SK-MEL-5 (cell line): ENCODE measurements around the gene PMEPA1. TPM values are rescaled to one million over a fixed set of nuclear protein-coding genes. Genes with fewer than 3 reads are reported as not detected.

Source experiments
- DNase-seq: peaks from one replicate; pipeline ENCODE4 v3.0.0-alpha.2; 2016; ENCODE audit warnings: low read depth, low spot score
- in situ Hi-C: cut with HindIII; loops from 2 replicates; pipeline ENCODE4 v1.10.0; 2016; ENCODE audit warnings: low sequenced_read_pairs, high pct_unique_total_duplicates, low pct_unique_long_range_greater_than_20kb
- total RNA-seq: library from RNA; depleted of rRNA; stranded (reverse); fragments of >200 nt; shearing (Covaris generic); gene quantifications from 2 replicates; pipeline ENCODE4 v1.2.3, GENCODE V29; 2014

Gene PMEPA1
- total RNA-seq, 1 experiment from 2014 or later, result 5.7 TPM

GRCh38 chr20:57660922-57661745 lies 48.7 kb downstream of the PMEPA1 start:
- in situ Hi-C loops, result no loop called here
- DNase-seq, result no peak

- in situ Hi-C loops, result no loop called here
- DNase-seq, result no peak
Measured at GRCh38 chr20:57660181-57660921, 49.5 kb downstream of the PMEPA1 start.

GRCh38 chr20:57659517-57660180 lies 50.2 kb downstream of the PMEPA1 start:
- no peak for DNase-seq
- in situ Hi-C loops, result no loop called here

- in situ Hi-C loops, result no loop called here
- DNase-seq, result no peak
Measured at GRCh38 chr20:57658833-57659516, 50.8 kb downstream of the PMEPA1 start.

GRCh38 chr20:57658447-57658832 lies 51.4 kb downstream of the PMEPA1 start:
- DNase-seq, result no peak
- in situ Hi-C loops, result no loop called here

GRCh38 chr20:57657535-57658446 lies 52.0 kb downstream of the PMEPA1 start:
- DNase-seq, result no peak
- in situ Hi-C loops, result no loop called here

GRCh38 chr20:57656821-57657534 lies 52.8 kb downstream of the PMEPA1 start:
- DNase-seq, result no peak
- in situ Hi-C loops, result no loop called here

- in situ Hi-C loops, result no loop called here
- DNase-seq, result no peak
Measured at GRCh38 chr20:57656252-57656820, 53.5 kb downstream of the PMEPA1 start.

GRCh38 chr20:57655809-57656155 lies 54.0 kb downstream of the PMEPA1 start:
- no peak for DNase-seq
- in situ Hi-C loops, result no loop called here

GRCh38 chr20:57654998-57655808 lies 54.6 kb downstream of the PMEPA1 start:
- no peak for DNase-seq
- in situ Hi-C loops, result no loop called here

- in situ Hi-C loops, result no loop called here
- peak; percentile 64 for DNase-seq
Measured at GRCh38 chr20:57654363-57654997, 55.3 kb downstream of the PMEPA1 start.

- DNase-seq, result no peak
- in situ Hi-C loops, result no loop called here
Measured at GRCh38 chr20:57653910-57654309, 55.9 kb downstream of the PMEPA1 start.

GRCh38 chr20:57653546-57653900 lies 56.3 kb downstream of the PMEPA1 start:
- in situ Hi-C loops, result no loop called here
- no peak for DNase-seq

- in situ Hi-C loops, result no loop called here
- no peak for DNase-seq
Measured at GRCh38 chr20:57652606-57653545, 56.9 kb downstream of the PMEPA1 start.
